BE2C (cell line): ENCODE results near the gene KIAA0040.
"Not testable (repeated sequence)": the region's sequence is repeated elsewhere in the genome, so short reads cannot be mapped to it uniquely, and the experiment has no call there.

Source experiments
- DNase-seq: peaks from one replicate; pipeline ENCODE4 v3.0.0-alpha.2; 2020
- H3K27me3 ChIP-seq: fragments of 250-450 bp; sonication (Bioruptor Pico); 2 replicates; pipeline ENCODE4 v1.5.1; 2020; ENCODE audit warnings: mild to moderate bottlenecking
- H3K36me3 ChIP-seq: fragments of 250-450 bp; sonication (Bioruptor Pico); 2 replicates; pipeline ENCODE4 v1.5.1; 2020; ENCODE audit warnings: mild to moderate bottlenecking
- H3K4me1 ChIP-seq: fragments of 250-450 bp; sonication (Bioruptor Pico); 2 replicates; pipeline ENCODE4 v1.5.1; 2020
- H3K4me3 ChIP-seq: 2 replicates; pipeline ENCODE4 v1.5.1; 2011; ENCODE audit warnings: low read depth, low read length
- H3K9me3 ChIP-seq: fragments of 250-450 bp; sonication (Bioruptor Pico); 2 replicates; pipeline ENCODE4 v1.5.1; 2020
- TF ChIP-seq, protein P1 (sequence below): IDR thresholded peaks from 2 replicates; pipeline ENCODE4 v1.5.1; 2012; ENCODE audit warnings: mild to moderate bottlenecking, low read depth, low read length

The KIAA0040 gene

DNA sequence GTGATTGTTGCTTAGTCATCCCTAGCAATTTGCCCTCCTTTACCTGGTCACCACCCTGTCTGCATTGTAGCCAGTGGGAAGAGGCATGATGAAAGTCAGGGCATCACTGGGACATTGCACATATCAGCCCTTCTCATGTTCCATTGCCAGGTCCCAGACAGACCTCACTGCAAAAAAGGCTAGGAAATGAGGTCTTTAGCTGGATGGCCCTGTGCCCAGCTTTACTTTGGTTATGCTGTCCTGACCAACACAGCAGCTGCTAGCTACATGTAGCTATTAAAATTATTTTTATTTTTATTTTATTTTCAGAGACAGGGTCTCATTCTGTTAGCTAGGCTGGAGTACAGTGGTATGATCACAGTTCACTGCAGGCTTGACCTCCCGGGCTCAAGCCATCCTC lies 72.1 kb downstream of the KIAA0040 start:
- Histone ChIP-seq H3K4me3 (no peak overlapping the region), H3K36me3 (no peaks in the 10 kb centered on the region), H3K27me3 (no peaks in the 10 kb centered on the region), H3K9me3 (no peaks in the 10 kb centered on the region), H3K4me1 (no peaks in the 10 kb centered on the region; the same call in 1 of the 2 replicates)
- TF ChIP-seq, protein P1, sequence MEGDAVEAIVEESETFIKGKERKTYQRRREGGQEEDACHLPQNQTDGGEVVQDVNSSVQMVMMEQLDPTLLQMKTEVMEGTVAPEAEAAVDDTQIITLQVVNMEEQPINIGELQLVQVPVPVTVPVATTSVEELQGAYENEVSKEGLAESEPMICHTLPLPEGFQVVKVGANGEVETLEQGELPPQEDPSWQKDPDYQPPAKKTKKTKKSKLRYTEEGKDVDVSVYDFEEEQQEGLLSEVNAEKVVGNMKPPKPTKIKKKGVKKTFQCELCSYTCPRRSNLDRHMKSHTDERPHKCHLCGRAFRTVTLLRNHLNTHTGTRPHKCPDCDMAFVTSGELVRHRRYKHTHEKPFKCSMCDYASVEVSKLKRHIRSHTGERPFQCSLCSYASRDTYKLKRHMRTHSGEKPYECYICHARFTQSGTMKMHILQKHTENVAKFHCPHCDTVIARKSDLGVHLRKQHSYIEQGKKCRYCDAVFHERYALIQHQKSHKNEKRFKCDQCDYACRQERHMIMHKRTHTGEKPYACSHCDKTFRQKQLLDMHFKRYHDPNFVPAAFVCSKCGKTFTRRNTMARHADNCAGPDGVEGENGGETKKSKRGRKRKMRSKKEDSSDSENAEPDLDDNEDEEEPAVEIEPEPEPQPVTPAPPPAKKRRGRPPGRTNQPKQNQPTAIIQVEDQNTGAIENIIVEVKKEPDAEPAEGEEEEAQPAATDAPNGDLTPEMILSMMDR: no peak
- DNase-seq: no peak

DNA sequence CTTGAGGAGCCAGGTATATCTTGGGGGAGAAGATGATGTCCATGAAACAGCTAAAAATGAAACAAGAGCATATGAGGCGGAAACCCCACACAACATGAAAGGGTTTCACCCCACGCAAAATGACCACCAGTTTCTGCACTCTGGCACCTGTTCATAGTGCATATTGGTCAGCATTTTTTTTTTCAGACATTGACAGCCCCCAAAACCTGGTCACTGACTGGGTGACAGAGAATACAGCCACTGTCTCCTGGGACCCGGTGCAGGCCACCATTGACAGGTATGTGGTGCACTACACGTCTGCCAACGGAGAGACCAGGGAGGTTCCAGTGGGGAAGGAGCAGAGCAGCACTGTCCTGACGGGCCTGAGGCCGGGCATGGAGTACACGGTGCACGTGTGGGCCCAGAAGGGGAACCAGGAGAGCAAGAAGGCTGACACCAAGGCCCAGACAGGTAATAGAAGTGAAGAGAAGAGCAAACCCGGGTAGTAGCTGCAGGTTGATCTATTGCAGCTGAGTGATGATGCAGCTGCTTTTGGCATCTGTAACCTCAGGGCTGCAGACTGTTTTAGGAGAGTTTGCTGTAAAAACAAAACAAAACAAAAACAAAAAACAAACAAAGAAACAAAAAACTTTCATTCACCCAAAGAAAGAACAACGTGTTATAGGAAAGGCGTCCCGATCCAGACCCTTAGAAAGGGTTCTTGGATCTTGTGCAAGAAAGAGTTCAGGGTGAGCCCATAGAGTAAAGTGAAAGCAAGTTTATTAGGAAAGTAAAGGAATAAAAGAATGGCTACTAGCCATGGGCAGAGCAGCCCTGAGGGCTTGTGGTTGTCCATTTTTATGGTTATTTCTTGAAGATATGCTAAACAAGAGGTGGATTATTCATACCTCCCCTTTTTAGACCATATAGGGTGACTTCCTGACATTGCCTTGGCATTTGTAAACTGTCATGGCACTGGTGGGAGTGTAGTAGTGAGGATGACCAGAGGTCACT lies 73.9 kb downstream of the KIAA0040 start:
- Histone ChIP-seq H3K4me1 (no peaks in the 10 kb centered on the region), H3K36me3 (no peaks in the 10 kb centered on the region), H3K27me3 (no peaks in the 10 kb centered on the region), H3K4me3 (no peak overlapping the region), H3K9me3 (no peaks in the 10 kb centered on the region)
- TF ChIP-seq, protein P1: no peak
- DNase-seq: no peak

DNA sequence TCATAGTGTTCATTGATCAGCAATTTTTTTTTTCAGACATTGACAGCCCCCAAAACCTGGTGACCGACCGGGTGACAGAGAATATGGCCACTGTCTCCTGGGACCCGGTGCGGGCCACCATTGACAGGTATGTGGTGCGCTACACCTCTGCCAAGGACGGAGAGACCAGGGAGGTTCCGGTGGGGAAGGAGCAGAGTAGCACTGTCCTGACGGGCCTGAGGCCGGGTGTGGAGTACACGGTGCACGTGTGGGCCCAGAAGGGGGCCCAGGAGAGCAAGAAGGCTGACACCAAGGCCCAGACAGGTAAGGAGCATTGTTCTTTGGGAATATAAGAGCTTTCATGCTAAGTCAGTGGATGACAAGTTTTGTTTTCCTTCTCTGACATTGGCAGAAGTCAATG lies 75.7 kb downstream of the KIAA0040 start:
- no peak for DNase-seq
- H3K9me3 ChIP-seq: no peaks in the 10 kb centered on the region

DNA sequence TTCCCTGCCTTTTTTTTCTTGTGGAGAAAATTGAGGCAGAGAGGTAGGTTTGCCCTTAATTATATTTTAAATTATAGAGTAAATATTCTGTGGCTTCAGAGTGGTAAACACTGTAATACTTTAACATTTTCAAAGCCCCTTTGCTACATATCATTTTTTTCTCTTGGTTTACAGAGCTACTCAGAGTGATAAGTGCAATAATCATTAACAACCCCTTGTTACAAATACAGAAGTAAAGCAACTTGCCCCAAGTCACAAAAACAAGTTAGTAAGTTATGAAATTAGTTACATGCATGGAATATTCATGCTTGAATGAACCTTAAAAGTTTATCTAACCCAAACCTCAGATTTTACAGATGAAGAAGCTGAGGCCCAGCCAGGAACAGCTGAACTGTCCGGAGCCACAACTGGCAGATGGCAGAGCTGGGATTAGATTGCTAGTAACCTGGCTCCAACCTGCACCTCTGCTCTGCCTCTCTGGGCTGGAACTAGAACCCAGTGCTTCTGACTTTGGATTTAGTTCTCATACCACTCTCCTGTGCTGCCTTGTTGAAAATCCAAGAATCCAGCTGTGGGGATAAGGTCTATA lies 76.3 kb downstream of the KIAA0040 start:
- Histone ChIP-seq H3K9me3 (no peaks in the 10 kb centered on the region), H3K4me3 (no peak overlapping the region), H3K27me3 (no peaks in the 10 kb centered on the region), H3K36me3 (no peaks in the 10 kb centered on the region), H3K4me1 (no peaks in the 10 kb centered on the region)
- TF ChIP-seq, protein P1: no peak
- no peak for DNase-seq

More for the DNA sequence above, 75.7 kb downstream of the KIAA0040 start:
- TF ChIP-seq, protein P1: no peak
- Histone ChIP-seq H3K4me1 (no peaks in the 10 kb centered on the region), H3K27me3 (no peaks in the 10 kb centered on the region), H3K4me3 (no peak overlapping the region), H3K36me3 (no peaks in the 10 kb centered on the region)

DNA sequence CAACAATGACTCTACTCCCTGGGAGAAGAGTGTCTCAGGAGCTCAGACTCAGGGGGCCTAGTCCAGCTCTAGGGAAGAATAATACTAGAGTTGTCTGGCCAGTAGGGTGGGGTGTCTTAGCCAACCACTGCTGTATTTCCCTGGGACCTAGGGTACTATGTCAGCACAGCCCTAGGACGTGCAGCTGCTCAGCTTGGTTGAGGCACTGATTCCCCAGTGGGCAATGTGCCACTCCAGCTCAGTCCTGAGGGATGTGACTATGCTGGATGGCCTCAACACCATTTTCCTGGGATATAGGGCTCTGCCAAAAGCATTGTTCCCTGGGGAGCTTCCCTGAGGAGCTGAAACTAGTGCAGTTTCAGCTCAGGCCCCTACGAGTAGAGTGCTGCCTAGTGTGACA lies 77.6 kb downstream of the KIAA0040 start:
- DNase-seq: no peak
- Histone ChIP-seq H3K27me3 (no peaks in the 10 kb centered on the region), H3K36me3 (no peaks in the 10 kb centered on the region), H3K9me3 (no peaks in the 10 kb centered on the region), H3K4me1 (no peaks in the 10 kb centered on the region), H3K4me3 (no peak overlapping the region)
- TF ChIP-seq, protein P1: no peak

DNA sequence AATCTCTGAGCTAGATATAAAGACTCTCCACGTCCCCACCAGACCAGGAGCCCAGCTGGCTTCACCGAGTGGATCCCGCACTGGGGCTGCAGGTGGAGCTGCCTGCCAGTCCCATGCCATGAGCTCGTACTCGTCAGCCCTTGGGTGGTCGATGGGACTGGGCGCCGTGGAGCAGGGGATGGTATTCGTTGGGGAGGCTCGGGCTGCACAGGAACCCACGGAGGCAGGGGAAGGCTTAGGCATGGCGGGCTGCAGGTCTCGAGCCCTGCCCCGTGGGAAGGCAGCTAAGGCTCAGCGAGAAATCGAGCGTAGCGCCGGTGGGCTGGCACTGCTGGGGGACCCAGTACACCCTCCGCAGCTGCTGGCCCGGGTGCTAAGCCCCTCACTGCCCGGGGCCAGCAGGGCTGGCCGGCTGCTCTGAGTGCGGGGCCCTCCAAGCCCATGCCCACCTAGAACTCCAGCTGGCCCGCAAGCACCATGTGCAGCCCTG lies 84.2 kb downstream of the KIAA0040 start:
- H3K9me3 ChIP-seq, DNase-seq, H3K27me3 ChIP-seq, H3K4me3 ChIP-seq, H3K4me1 ChIP-seq, H3K36me3 ChIP-seq: not testable (repeated sequence)
